Neural cell (in vitro differentiated cells): ENCODE measurements around the gene CDX1.

Experiments
- CTCF ChIP-seq: fragments of 450-650 bp; IDR thresholded peaks from 2 replicates; pipeline ENCODE4 v1.5.1; 2014; ENCODE audit warnings: antibody characterized with exemption, mild to moderate bottlenecking, moderate library complexity; ENCODE audit not compliant: poor library complexity, severe bottlenecking
- EZH2 ChIP-seq: fragments of 200-600, 300-800 bp; shearing (Covaris generic), sonication (generic); IDR thresholded peaks from 2 replicates; pipeline ENCODE4 v1.6.1; 2014; ENCODE audit warnings: antibody characterized with exemption, low read length, borderline replicate concordance, mild to moderate bottlenecking; ENCODE audit not compliant: insufficient read depth, poor library complexity, severe bottlenecking
- MXI1 ChIP-seq: fragments of 450-650 bp; conservative IDR thresholded peaks from 2 replicates; pipeline ENCODE4 v1.6.1; 2014; ENCODE audit warnings: antibody characterized with exemption, mild to moderate bottlenecking; ENCODE audit not compliant: poor library complexity, severe bottlenecking
- POLR2AphosphoS5 ChIP-seq: IDR thresholded peaks from 2 replicates; pipeline ENCODE4 v1.6.1; 2012

GRCh38 chr5:150146235-150146634 is 20.3 kb upstream of the CDX1 start:
- TF ChIP-seq CTCF (no peak), POLR2AphosphoS5 (no peak), EZH2 (no peak), MXI1 (no peak)
